ENCODE data around the gene TBC1D8.

DNA sequence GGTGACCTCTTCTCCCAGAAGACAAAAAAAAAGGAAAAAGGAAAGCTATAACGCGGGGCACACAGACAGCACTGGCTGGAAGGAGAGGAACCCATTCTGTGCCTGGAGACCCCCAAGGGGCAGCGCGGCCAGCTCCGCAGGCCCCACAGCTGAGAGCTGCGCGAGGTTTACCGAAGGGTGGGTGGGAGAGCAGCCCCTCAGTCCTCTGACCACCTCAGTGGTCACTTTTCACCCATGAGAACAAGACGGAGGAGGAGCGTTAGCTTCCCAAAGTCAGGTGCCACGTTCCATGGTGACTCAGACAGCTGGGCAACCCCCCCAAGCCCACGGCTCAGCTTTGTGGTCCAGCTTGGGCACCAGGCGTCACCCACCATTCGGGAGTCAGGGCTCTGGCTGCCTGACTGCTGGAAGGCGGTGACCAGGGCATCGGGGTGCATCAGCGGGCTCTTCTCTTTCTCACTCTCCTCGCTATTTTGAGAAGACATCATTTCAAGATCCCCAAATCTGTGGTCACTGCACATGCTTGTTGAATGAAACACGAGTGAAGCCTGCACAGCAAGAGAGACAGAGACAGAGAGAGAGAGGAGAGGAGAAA is 113.9 kb downstream of the TBC1D8 start:
- TF ChIP-seq, protein P1, sequence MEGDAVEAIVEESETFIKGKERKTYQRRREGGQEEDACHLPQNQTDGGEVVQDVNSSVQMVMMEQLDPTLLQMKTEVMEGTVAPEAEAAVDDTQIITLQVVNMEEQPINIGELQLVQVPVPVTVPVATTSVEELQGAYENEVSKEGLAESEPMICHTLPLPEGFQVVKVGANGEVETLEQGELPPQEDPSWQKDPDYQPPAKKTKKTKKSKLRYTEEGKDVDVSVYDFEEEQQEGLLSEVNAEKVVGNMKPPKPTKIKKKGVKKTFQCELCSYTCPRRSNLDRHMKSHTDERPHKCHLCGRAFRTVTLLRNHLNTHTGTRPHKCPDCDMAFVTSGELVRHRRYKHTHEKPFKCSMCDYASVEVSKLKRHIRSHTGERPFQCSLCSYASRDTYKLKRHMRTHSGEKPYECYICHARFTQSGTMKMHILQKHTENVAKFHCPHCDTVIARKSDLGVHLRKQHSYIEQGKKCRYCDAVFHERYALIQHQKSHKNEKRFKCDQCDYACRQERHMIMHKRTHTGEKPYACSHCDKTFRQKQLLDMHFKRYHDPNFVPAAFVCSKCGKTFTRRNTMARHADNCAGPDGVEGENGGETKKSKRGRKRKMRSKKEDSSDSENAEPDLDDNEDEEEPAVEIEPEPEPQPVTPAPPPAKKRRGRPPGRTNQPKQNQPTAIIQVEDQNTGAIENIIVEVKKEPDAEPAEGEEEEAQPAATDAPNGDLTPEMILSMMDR (IDR thresholded peaks at IDR 0.05), result no peak
- no peak for TF ChIP-seq EZH2 (IDR thresholded peaks at IDR 0.05)
- no peak for TF ChIP-seq EZH2phosphoT487 (IDR thresholded peaks at IDR 0.05)

Measured in neural progenitor cell (in vitro differentiated cells).